CD4-positive, alpha-beta T cell treated with Interleukin-4 for 1 hour (primary cell): ENCODE data around the gene GPR35.
A peak's percentile ranks its signal among the peaks of the same experiment; 100 is the strongest.

Experiments
- DNase-seq, 2 donors: peaks; one replicate each; pipeline ENCODE4 v3.0.0-alpha.2; 2020 to 2022

Gene GPR35

GRCh38 chr2:240624011-240624949, 1.0 kb upstream of the GPR35 start:
- no peak for DNase-seq

DNA sequence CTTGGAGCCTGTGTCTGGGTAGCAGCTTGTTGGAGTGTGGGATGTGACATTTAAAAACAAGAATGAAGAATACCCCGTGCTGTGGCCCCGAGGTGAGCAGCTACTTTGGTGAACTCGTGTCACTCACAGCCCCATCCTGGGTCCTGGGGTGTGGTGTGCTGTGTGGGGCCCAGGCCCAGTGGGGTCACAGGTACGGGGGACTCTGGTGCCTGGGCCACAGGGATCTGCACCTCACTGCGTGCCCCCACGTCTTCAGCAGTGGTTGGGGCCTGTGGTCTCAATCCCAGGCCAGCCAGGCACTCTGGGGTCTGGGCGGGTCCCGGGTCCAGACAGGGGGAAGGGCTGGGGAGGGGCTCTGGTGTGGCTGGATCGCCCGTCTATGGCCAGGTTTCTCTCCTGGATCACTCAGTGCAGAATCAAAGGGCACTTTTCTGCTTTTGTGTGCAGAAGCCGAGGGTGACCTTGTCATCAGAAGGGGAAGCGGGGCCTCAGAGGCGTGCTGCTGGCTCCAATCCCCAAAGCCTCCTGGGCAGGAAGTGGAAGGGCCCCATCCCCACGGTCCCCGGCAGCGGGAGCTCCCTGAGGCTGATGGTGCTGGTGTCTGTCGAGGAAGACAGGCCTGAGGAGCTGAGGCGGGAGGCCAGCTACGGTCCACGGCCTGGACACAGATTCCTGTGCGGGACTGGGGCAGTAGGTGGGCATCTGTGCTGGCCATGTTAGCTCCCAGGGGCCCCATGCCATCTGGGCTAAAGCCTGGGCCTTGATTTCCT, 1.4 kb downstream of the GPR35 start:
- peak; percentile 24 to 64 for DNase-seq

DNA sequence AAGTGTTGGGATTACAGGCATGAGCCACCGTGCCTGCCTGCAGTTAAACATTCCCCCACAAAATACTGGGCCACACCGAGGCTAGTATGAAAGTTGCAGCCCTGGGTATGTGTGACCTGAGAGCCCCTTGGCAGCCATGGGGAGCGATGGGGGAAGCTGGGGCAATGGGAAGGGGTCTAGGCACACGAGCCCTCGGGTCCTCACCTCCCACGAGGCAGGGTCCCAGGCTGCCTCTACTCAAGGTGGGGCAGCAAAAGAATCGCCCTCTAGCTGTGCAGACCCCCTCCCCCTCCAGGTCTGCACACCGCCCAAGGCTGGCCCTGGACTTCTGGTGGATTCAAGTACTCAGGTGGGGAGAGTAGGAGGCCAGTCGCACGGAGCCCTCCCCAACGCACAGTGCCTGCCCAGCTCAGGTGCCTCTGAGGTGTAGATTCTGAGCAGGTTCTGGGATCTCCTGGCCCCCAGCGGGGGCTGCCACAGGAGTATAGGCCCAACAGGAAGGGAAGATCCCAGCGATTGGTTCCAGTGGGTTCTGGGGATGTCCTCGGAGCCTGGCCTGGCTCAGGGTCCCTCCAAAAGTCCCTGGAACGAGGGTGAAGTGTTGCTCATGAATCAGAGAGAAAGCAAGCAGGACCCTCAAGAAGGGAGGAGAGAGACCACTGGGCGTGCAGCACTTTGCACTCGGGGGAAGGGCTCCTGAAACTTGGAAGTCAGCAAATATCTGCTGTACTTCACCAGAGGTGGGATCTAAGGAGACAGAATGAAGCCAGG, 2.6 kb downstream of the GPR35 start:
- DNase-seq, result peak in 1 of 2 donors; percentile 4

DNA sequence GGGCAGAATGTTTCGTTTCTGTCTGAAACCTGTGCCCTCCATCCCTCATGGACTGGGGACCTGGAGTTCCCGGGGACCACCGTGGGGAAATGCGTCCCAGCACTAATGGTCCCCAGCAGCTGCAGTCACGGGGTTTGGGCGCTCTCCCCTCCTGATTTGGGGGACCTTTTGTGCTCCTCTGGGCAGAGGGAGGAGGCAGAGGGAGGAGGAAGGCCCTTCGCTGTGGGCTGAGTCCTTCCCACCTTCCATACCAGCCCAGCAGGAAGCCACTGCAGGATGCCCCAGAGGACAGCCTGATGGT, 3.2 kb downstream of the GPR35 start:
- DNase-seq, result no peak

DNA sequence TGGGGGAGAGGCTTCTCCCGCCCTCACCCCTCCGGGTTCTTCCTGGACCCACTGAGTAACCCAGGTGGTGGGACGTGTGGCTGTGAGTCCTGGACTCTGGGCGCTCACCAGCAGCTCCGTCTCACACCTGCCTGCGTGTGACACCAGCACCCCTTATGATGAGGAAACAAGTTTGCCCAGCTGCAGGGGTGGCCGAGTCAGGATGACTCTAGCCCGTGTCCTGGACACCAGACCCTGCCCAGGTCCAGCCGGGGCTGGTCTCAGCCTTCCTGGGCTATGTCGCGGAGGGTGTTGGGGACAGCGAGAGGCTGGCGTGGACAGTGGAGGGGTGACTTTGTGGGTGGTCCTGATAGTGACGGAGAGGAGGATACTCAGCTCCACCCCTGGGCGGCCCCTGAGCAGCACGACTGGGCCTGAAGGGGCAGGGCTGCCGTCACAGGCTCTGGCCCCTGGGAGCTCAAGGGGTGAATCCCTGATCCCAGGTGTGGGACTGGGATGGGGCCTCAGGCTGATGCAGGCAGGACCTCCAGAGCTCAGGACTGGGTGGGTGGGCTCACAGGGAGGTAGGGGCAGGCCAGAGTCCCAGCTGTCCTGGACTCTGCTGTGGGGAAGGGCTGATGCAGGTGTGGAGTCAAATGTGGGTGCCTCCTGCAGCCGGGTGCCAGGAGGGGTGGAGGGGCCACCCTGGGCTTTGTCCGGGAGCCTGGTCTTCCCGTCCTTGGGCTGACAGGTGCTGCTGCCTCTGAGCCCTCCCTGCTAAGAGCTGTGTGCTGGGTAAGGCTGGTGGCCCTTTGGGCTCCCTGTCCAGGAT, 3.7 kb downstream of the GPR35 start:
- peak in 1 of 2 donors; percentile 11 for DNase-seq

GRCh38 chr2:240629619-240629967, 4.3 kb downstream of the GPR35 start:
- peak in 1 of 2 donors; percentile 8 for DNase-seq

GRCh38 chr2:240629968-240630770, 4.9 kb downstream of the GPR35 start:
- peak in 1 of 2 donors; percentile 7 for DNase-seq

DNA sequence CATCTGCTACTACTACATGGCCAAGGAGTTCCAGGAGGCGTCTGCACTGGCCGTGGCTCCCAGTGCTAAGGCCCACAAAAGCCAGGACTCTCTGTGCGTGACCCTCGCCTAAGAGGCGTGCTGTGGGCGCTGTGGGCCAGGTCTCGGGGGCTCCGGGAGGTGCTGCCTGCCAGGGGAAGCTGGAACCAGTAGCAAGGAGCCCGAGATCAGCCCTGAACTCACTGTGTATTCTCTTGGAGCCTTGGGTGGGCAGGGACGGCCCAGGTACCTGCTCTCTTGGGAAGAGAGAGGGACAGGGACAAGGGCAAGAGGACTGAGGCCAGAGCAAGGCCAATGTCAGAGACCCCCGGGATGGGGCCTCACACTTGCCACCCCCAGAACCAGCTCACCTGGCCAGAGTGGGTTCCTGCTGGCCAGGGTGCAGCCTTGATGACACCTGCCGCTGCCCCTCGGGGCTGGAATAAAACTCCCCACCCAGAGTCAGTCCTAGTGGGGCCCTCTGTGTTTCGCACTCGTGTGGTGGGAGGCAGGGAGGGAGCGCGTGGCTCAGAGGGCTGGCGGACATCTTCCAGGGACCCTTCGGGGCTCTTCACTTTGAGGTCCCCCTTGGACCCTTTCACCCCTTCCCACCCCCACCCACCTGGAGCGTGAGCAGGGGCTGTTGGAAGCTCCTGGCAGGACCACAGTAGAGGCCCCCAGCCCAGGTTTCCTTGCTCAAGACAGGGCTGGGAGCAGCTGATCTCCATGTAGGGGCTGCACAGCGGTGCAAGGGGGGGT, 5.7 kb downstream of the GPR35 start:
- DNase-seq, result peak in 1 of 2 donors; percentile 4

DNA sequence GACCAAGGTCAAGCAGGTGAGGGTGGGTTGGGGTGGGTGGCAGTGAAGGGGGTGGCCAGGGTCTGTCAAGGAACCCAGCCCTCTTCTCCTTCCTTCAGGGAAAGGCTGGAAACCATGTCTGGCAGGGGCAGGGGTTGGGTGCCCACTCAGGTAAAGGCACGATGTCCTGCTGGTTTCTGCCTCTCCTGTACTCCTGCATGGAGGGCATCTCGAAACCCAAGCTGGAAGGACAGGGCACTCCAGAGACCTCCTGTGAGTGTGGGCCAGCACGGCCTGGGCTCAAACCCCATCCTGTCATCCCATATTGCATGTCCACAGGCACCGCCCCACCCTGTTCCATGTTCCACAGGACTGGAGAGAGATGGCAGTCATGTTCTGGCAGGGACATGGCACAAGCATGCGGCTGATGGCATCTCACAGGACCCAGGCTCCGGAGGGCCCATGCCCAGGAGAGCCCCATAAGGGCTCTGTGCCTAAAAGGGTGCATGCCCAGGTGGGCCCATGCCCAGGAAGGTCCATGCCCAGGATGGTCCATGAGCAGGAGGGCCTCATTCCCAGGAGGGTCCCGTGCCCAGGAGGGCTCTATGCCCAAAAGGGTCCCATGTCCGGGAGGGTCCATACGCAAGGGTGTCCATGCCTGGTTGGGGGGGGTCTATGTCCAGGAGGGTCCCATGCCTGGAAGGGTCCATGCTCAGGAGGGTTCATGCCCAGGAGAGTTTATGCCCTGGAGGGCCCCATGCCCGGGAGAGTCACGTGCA, 6.4 kb downstream of the GPR35 start:
- DNase-seq, result peak in 1 of 2 donors; percentile 10

DNA sequence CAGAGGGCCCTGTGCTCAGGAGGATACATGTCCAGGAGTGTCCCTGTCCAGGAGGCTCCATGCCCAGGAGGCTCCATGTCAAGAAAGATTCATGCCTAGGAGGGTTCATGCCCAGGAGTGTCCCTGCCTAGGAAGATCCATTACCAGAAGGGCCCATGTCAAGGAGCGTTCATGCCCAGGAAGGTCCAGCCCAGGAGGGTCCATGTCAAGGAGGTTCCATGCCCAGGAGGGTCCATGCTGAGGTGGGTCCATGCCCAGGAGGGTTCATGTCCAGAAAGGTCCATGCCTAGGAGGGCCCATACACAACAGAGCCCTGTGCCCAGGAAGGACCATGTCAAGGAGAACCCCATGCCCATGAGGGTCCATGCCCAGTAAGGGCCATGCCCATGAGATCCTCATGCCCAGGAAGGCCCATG, 7.0 kb downstream of the GPR35 start:
- peak in 1 of 2 donors; percentile 9 for DNase-seq

- no peak for DNase-seq
Observed at GRCh38 chr2:240635121-240635997, 10.1 kb downstream of the GPR35 start.

GRCh38 chr2:240635998-240636547, 10.8 kb downstream of the GPR35 start:
- DNase-seq, result peak in 1 of 2 donors; percentile 6

- peak in 1 of 2 donors; percentile 5 for DNase-seq
Observed at GRCh38 chr2:240636563-240637115, 11.4 kb downstream of the GPR35 start.

GRCh38 chr2:240637116-240637900, 12.0 kb downstream of the GPR35 start:
- no peak for DNase-seq

GRCh38 chr2:240637901-240638345, 12.6 kb downstream of the GPR35 start:
- DNase-seq, result no peak

DNA sequence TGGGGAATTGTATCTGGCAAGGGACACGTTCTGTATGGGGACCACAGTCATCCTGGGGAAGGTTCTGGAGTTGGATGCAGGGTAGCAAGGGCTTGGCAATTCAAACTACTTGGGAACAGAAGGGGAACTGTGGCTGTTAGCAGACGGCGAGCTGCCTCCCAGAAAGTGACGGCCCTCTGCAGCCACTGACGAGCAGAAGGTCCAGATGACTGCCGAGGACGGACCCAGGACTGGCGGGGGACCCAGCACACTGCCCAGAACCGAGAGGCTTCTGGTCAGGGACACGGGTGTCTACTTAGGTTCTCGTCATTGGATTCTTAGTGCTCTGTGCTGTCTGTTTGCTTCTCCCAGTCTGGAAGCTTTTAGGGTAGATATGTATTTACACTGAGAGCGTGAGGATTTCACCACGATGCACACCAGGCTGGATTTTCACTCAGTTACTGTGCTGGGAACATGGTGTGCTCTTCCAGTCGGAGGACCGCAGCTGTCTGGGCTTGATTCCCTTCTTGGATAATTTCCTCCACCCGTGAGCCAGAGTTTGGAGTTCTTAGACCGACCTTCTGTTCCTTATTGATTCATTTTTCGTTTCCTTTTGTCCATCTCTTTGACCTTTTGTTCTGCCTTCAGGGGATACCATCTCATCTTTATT, 13.4 kb downstream of the GPR35 start:
- no peak for DNase-seq

GRCh38 chr2:240639566-240639965, 14.3 kb downstream of the GPR35 start:
- no peak for DNase-seq
